Trophoblast cell (in vitro differentiated cells and primary cell): ENCODE data around the gene SCFD2.
"Not testable (repeated sequence)": the region's sequence is repeated elsewhere in the genome, so short reads cannot be mapped to it uniquely, and the experiment has no call there.

Source experiments
- DNase-seq, 2 donors: peaks; one replicate each; pipeline ENCODE4 v3.0.0-alpha.2; 2016
- H2AFZ ChIP-seq: 2 replicates; pipeline ENCODE4 v1.6.1; 2013; ENCODE audit warnings: low read length, moderate library complexity, mild to moderate bottlenecking; ENCODE audit not compliant: insufficient read depth, poor library complexity
- H2AK5ac ChIP-seq: 2 replicates; pipeline ENCODE4 v1.6.1; 2013; ENCODE audit warnings: mild to moderate bottlenecking, low read length
- H2BK120ac ChIP-seq: 2 replicates; pipeline ENCODE4 v1.6.1; 2013; ENCODE audit warnings: low read length, mild to moderate bottlenecking, moderate library complexity; ENCODE audit not compliant: insufficient read depth, poor library complexity
- H2BK12ac ChIP-seq: 2 replicates; pipeline ENCODE4 v1.6.1; 2013; ENCODE audit warnings: mild to moderate bottlenecking, low read length, moderate library complexity
- H2BK5ac ChIP-seq: 2 replicates; pipeline ENCODE4 v1.6.1; 2013; ENCODE audit warnings: low read length, low read depth, moderate library complexity, mild to moderate bottlenecking; ENCODE audit not compliant: poor library complexity
- H3K14ac ChIP-seq: 2 replicates; pipeline ENCODE4 v1.6.1; 2013; ENCODE audit warnings: mild to moderate bottlenecking, low read length
- H3K18ac ChIP-seq: 2 replicates; pipeline ENCODE4 v1.6.1; 2013; ENCODE audit warnings: mild to moderate bottlenecking, low read length
- H3K23ac ChIP-seq: 2 replicates; pipeline ENCODE4 v1.6.1; 2013; ENCODE audit warnings: low read length
- H3K27ac ChIP-seq: 2 replicates; pipeline ENCODE4 v1.5.1; 2013; ENCODE audit warnings: low read depth, mild to moderate bottlenecking, inconsistent platforms, low read length, moderate library complexity
- H3K27me3 ChIP-seq: 2 replicates; pipeline ENCODE4 v1.6.1; 2013; ENCODE audit warnings: inconsistent platforms, mild to moderate bottlenecking, low read length, moderate library complexity; ENCODE audit not compliant: insufficient read depth
- H3K36me3 ChIP-seq, 2 experiments: 1 replicate in 1 of 2; 2 replicates in 1 of 2; pipeline ENCODE4 v1.6.1; 2013; ENCODE audit warnings: low read length in 2 of 2, mild to moderate bottlenecking in 2 of 2, moderate library complexity in 1 of 2; ENCODE audit not compliant: insufficient read depth in 2 of 2, control insufficient read depth in 1 of 2
- H3K4ac ChIP-seq: 2 replicates; pipeline ENCODE4 v1.6.1; 2013; ENCODE audit warnings: low read depth, mild to moderate bottlenecking, low read length, moderate library complexity
- H3K4me1 ChIP-seq, 2 experiments: 1 replicate in 1 of 2; 2 replicates in 1 of 2; pipeline ENCODE4 v1.6.1; 2013; ENCODE audit warnings: low read length in 2 of 2, mild to moderate bottlenecking in 2 of 2, moderate library complexity in 1 of 2; ENCODE audit not compliant: insufficient read depth in 2 of 2, control insufficient read depth in 1 of 2
- H3K4me2 ChIP-seq: 2 replicates; pipeline ENCODE4 v1.6.1; 2013; ENCODE audit warnings: inconsistent platforms, mild to moderate bottlenecking, low read length, moderate library complexity
- H3K4me3 ChIP-seq: 2 replicates; pipeline ENCODE4 v1.5.1; 2013; ENCODE audit warnings: mild to moderate bottlenecking, low read depth, low read length, inconsistent platforms
- H3K79me1 ChIP-seq: one replicate; pipeline ENCODE4 v1.6.1; 2013; ENCODE audit warnings: low read length
- H3K79me2 ChIP-seq: 2 replicates; pipeline ENCODE4 v1.6.1; 2013; ENCODE audit warnings: low read length, mild to moderate bottlenecking; ENCODE audit not compliant: control insufficient read depth, insufficient read depth, poor library complexity
- H3K9ac ChIP-seq: 2 replicates; pipeline ENCODE4 v1.6.1; 2013; ENCODE audit warnings: mild to moderate bottlenecking, low read length
- H3K9me3 ChIP-seq: 2 replicates; pipeline ENCODE4 v1.6.1; 2013; ENCODE audit warnings: low read depth, mild to moderate bottlenecking, control low read depth, inconsistent platforms, low read length; ENCODE audit not compliant: insufficient read depth
- H4K12ac ChIP-seq: 2 replicates; pipeline ENCODE4 v1.6.1; 2013; ENCODE audit warnings: low read depth, mild to moderate bottlenecking, low read length, moderate library complexity
- H4K8ac ChIP-seq: 2 replicates; pipeline ENCODE4 v1.6.1; 2013; ENCODE audit warnings: low read depth, mild to moderate bottlenecking, low read length, moderate library complexity
- H4K91ac ChIP-seq: one replicate; pipeline ENCODE4 v1.6.1; 2013; ENCODE audit warnings: low read depth, mild to moderate bottlenecking, low read length, moderate library complexity
- WGBS: extraction: QIAGEN DNeasy Blood & Tissue Kit; methylation state at CpG from one replicate; pipeline ENCODE4 v1.1.7; 2013; ENCODE audit warnings: missing lambda C conversion rate; ENCODE audit not compliant: insufficient read length, insufficient coverage; ENCODE audit errors: extremely low coverage; 5-methylcytosine and 5-hydroxymethylcytosine counted together

Gene SCFD2

DNA sequence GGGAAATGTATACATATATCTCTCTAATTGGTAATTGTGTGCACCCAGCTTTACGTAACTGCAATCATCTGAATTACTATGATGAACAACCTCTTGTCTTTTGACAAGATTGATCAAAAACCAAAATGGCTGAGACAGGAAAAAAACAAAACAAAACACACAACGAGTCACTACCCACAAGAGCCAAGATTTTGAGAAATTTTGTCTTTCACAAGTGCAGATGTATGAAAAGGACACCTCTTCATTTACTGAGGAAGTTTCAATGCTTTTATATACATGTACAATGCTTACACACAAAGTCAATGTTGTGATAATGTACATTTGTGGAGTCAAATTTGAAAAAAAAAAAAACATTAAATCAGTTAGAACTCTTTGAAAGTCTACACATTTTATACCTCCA is 224.6 kb downstream of the SCFD2 start:
- no peak overlapping the region for H4K12ac ChIP-seq
- H3K79me2 ChIP-seq, result no peaks in the 10 kb centered on the region
- no peak overlapping the region for H2BK5ac ChIP-seq
- no CpG with 5 or more reads among the region's 2 CpGs for WGBS
- H2BK12ac ChIP-seq, result no peak overlapping the region
- H3K4ac ChIP-seq, result no peak overlapping the region
- H3K4me1 ChIP-seq, result no peaks in the 10 kb centered on the region
- no peak overlapping the region for H3K4me2 ChIP-seq
- no peak for DNase-seq
- no peak overlapping the region for H3K4me3 ChIP-seq
- no peak overlapping the region for H3K18ac ChIP-seq
- H3K23ac ChIP-seq, result no peak overlapping the region
- H4K91ac ChIP-seq, result no peak overlapping the region
- H3K79me1 ChIP-seq, result no peaks in the 10 kb centered on the region
- no peak overlapping the region for H2AFZ ChIP-seq
- no peak overlapping the region for H2AK5ac ChIP-seq
- H3K27me3 ChIP-seq, result no peaks in the 10 kb centered on the region
- H2BK120ac ChIP-seq, result no peak overlapping the region
- H3K9me3 ChIP-seq, result peaks cover 2% of the 10 kb centered on the region
- H3K27ac ChIP-seq, result no peak overlapping the region
- H3K9ac ChIP-seq, result no peak overlapping the region
- H4K8ac ChIP-seq, result no peak overlapping the region
- no peaks in the 10 kb centered on the region for H3K36me3 ChIP-seq
- no peak overlapping the region for H3K14ac ChIP-seq

GRCh38 chr4:53139256-53139655 is 226.6 kb downstream of the SCFD2 start:
- not testable (repeated sequence) for H4K12ac ChIP-seq, H2AK5ac ChIP-seq, H3K23ac ChIP-seq, H3K36me3 ChIP-seq, H3K9me3 ChIP-seq, H3K79me1 ChIP-seq, H3K79me2 ChIP-seq, H2BK12ac ChIP-seq, H3K4me1 ChIP-seq, DNase-seq, H2BK120ac ChIP-seq, H3K4ac ChIP-seq, H3K18ac ChIP-seq, H3K4me3 ChIP-seq, H2BK5ac ChIP-seq, H4K91ac ChIP-seq, H3K27me3 ChIP-seq, H3K14ac ChIP-seq, H4K8ac ChIP-seq, H3K9ac ChIP-seq, H3K27ac ChIP-seq, H2AFZ ChIP-seq, H3K4me2 ChIP-seq
- no CpG with 5 or more reads among the region's 32 CpGs for WGBS

GRCh38 chr4:53137468-53137867 is 228.4 kb downstream of the SCFD2 start:
- Histone ChIP-seq H2BK12ac (no peak overlapping the region), H3K27me3 (no peaks in the 10 kb centered on the region), H2BK5ac (no peak overlapping the region), H3K79me2 (no peaks in the 10 kb centered on the region), H3K18ac (no peak overlapping the region), H2BK120ac (no peak overlapping the region), H3K9ac (no peak overlapping the region), H3K27ac (no peak overlapping the region), H3K4me3 (no peak overlapping the region), H3K36me3 (no peaks in the 10 kb centered on the region), H4K8ac (no peak overlapping the region), H4K91ac (no peak overlapping the region), H3K23ac (no peak overlapping the region), H4K12ac (no peak overlapping the region), H2AFZ (no peak overlapping the region), H3K4ac (no peak overlapping the region), H3K9me3 (peaks cover 2% of the 10 kb centered on the region), H3K14ac (no peak overlapping the region), H3K4me2 (no peak overlapping the region), H3K4me1 (no peaks in the 10 kb centered on the region), H3K79me1 (no peaks in the 10 kb centered on the region), H2AK5ac (no peak overlapping the region)
- DNase-seq, result no peak

- H2AFZ ChIP-seq, result no peak overlapping the region
- no peak overlapping the region for H3K14ac ChIP-seq
- H2BK120ac ChIP-seq, result no peak overlapping the region
- H3K4me1 ChIP-seq, result no peaks in the 10 kb centered on the region
- no peak for DNase-seq
- no peaks in the 10 kb centered on the region for H3K27me3 ChIP-seq
- no peak overlapping the region for H3K9ac ChIP-seq
- H4K91ac ChIP-seq, result no peak overlapping the region
- no peak overlapping the region for H4K8ac ChIP-seq
- no peak overlapping the region for H2BK12ac ChIP-seq
- no peaks in the 10 kb centered on the region for H3K36me3 ChIP-seq
- no peaks in the 10 kb centered on the region for H3K79me1 ChIP-seq
- no peak overlapping the region for H3K4me3 ChIP-seq
- H3K23ac ChIP-seq, result no peak overlapping the region
- H3K4ac ChIP-seq, result no peak overlapping the region
- no peaks in the 10 kb centered on the region for H3K79me2 ChIP-seq
- no peak overlapping the region for H3K4me2 ChIP-seq
- no peak overlapping the region for H4K12ac ChIP-seq
- H3K18ac ChIP-seq, result no peak overlapping the region
- H2BK5ac ChIP-seq, result no peak overlapping the region
- no peak overlapping the region for H2AK5ac ChIP-seq
- WGBS, result no CpG with 5 or more reads among the region's 2 CpGs
- H3K27ac ChIP-seq, result no peak overlapping the region
- H3K9me3 ChIP-seq, result peaks cover 2% of the 10 kb centered on the region
Observed at GRCh38 chr4:53136954-53137353, 228.9 kb downstream of the SCFD2 start.
